MCF 10A (cell line): ENCODE data around the gene SSBP4. TPM values are rescaled to one million over a fixed set of nuclear protein-coding genes. Genes with fewer than 3 reads are reported as not detected.

Experiments
- BruUV-seq: library from RNA; stranded (reverse); fragments of 400-500 nt; replicated peaks from 2 replicates; lab custom pipeline; 2021; lab: Mats Ljungman, UMichigan
- CTCF ChIA-PET: fragments of 300-600 bp; sonication (Branson Sonifier 250); formaldehyde crosslinking; extraction: SDS; loops from one replicate; lab custom pipeline; 2021; ENCODE audit warnings: antibody characterized with exemption, inconsistent platforms; lab: Yijun Ruan, JAX
- POLR2A ChIA-PET: fragments of 300-600, 350-650 bp; sonication (Branson Sonifier 250); formaldehyde crosslinking; extraction: SDS; loops from one replicate; lab custom pipeline; 2020; ENCODE audit warnings: antibody characterized with exemption, inconsistent platforms; lab: Yijun Ruan, JAX
- DNase-seq: peaks from one replicate; pipeline ENCODE4 v3.0.0-alpha.2; 2018; ENCODE audit not compliant: unreplicated experiment
- H3K27ac Mint-ChIP-seq: one replicate; pipeline ENCODE4 v1.8.0; 2022; ENCODE audit warnings: mild to moderate bottlenecking, low read depth, mixed read lengths; ENCODE audit not compliant: unreplicated experiment
- H3K27me3 Mint-ChIP-seq: one replicate; pipeline ENCODE4 v1.8.0; 2022; ENCODE audit warnings: mixed read lengths; ENCODE audit not compliant: insufficient read depth, unreplicated experiment
- H3K36me3 Mint-ChIP-seq: one replicate; pipeline ENCODE4 v1.8.0; 2022; ENCODE audit warnings: mild to moderate bottlenecking, moderate library complexity, mixed read lengths; ENCODE audit not compliant: insufficient read depth, unreplicated experiment
- H3K4me1 Mint-ChIP-seq: one replicate; pipeline ENCODE4 v1.8.0; 2022; ENCODE audit warnings: mixed read lengths; ENCODE audit not compliant: insufficient read depth, unreplicated experiment
- H3K4me3 Mint-ChIP-seq: one replicate; pipeline ENCODE4 v1.8.0; 2022; ENCODE audit warnings: mild to moderate bottlenecking, moderate library complexity, mixed read lengths; ENCODE audit not compliant: unreplicated experiment
- H3K9me3 Mint-ChIP-seq: one replicate; pipeline ENCODE4 v1.8.0; 2022; ENCODE audit warnings: mixed read lengths; ENCODE audit not compliant: unreplicated experiment
- intact Hi-C: fragments of 100-400 bp; cut with micrococcal nuclease; formaldehyde crosslinking; loops from 2 replicates; pipeline ENCODE4 v1.14.1; 2022
- total RNA-seq: library from RNA; stranded (reverse); gene quantifications from 2 replicates; pipeline ENCODE4 v1.2.3, GENCODE V29; 2022
- TF ChIP-seq, protein P1 (sequence below): fragments of 200-600 bp; IDR thresholded peaks from one replicate; pipeline ENCODE4 v1.8.0; 2022; ENCODE audit warnings: antibody characterized with exemption, mild to moderate bottlenecking; ENCODE audit not compliant: unreplicated experiment

Gene SSBP4
- total RNA-seq, 1 experiment from 2014 or later: 26.3 TPM

GRCh38 chr19:18429717-18430416, 10.7 kb downstream of the SSBP4 start:
- Mint-ChIP-seq H3K36me3 (peaks cover 7% of the 10 kb centered on the region), H3K27me3 (no peaks in the 10 kb centered on the region), H3K4me1 (peaks cover 8% of the 10 kb centered on the region), H3K27ac (no peak overlapping the region), H3K9me3 (no peaks in the 10 kb centered on the region), H3K4me3 (no peak overlapping the region)
- ChIA-PET CTCF (interaction anchor here (0.7 kb wide), 1 partner anchor 436 kb away, joined by 4 read pairs; no protein-coding TSS in a partner anchor), POLR2A (no interaction called here)
- TF ChIP-seq, protein P1, sequence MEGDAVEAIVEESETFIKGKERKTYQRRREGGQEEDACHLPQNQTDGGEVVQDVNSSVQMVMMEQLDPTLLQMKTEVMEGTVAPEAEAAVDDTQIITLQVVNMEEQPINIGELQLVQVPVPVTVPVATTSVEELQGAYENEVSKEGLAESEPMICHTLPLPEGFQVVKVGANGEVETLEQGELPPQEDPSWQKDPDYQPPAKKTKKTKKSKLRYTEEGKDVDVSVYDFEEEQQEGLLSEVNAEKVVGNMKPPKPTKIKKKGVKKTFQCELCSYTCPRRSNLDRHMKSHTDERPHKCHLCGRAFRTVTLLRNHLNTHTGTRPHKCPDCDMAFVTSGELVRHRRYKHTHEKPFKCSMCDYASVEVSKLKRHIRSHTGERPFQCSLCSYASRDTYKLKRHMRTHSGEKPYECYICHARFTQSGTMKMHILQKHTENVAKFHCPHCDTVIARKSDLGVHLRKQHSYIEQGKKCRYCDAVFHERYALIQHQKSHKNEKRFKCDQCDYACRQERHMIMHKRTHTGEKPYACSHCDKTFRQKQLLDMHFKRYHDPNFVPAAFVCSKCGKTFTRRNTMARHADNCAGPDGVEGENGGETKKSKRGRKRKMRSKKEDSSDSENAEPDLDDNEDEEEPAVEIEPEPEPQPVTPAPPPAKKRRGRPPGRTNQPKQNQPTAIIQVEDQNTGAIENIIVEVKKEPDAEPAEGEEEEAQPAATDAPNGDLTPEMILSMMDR: no peak
- BruUV-seq: no TSS peak
- no peak for DNase-seq
- intact Hi-C loops: no loop called here

DNA sequence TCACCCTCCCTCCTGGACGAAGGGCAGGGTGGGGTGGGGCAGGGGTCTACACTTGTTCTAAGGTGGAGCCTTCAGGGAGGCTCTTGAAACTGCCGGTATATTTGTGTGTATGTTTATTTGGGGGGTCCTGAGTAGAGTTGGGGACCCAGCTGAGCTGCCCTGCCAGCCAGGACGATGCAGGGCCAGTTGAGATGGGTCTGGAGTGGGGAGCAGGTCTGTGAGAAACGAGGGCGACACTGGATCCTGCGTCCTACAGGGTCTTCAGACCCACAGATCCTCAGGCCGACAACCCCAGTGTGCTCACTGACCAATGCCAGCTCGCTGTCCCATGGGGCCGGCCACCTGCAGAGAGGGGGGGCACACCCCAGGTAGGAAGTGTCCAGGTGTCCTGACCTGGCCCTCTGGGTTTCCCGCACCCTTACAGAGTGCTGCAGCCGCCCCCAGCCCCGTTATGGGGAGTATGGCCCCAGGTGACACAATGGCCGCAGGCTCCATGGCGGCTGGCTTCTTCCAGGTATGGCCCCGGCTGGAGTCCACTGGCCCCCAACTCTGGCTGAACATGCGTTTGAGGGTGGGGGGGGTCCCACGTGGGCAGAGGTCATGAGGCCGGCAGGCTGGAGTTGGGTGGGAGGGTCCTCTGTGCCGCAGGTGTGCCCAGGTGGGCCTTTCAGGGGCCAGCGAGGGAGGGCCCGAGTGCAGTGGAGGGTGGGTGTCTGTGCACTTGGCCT, 11.4 kb downstream of the SSBP4 start:
- intact Hi-C loops: no loop called here
- Mint-ChIP-seq H3K9me3 (no peaks in the 10 kb centered on the region), H3K4me1 (peaks cover 7% of the 10 kb centered on the region), H3K27me3 (no peaks in the 10 kb centered on the region), H3K36me3 (peaks cover 7% of the 10 kb centered on the region), H3K27ac (no peak overlapping the region), H3K4me3 (no peak overlapping the region)
- ChIA-PET POLR2A (no interaction called here), CTCF (interaction anchor here (0.7 kb wide), 1 partner anchor 435 kb away, joined by 4 read pairs; no protein-coding TSS in a partner anchor)
- no peak for DNase-seq
- TF ChIP-seq, protein P1: no peak
- no TSS peak for BruUV-seq

DNA sequence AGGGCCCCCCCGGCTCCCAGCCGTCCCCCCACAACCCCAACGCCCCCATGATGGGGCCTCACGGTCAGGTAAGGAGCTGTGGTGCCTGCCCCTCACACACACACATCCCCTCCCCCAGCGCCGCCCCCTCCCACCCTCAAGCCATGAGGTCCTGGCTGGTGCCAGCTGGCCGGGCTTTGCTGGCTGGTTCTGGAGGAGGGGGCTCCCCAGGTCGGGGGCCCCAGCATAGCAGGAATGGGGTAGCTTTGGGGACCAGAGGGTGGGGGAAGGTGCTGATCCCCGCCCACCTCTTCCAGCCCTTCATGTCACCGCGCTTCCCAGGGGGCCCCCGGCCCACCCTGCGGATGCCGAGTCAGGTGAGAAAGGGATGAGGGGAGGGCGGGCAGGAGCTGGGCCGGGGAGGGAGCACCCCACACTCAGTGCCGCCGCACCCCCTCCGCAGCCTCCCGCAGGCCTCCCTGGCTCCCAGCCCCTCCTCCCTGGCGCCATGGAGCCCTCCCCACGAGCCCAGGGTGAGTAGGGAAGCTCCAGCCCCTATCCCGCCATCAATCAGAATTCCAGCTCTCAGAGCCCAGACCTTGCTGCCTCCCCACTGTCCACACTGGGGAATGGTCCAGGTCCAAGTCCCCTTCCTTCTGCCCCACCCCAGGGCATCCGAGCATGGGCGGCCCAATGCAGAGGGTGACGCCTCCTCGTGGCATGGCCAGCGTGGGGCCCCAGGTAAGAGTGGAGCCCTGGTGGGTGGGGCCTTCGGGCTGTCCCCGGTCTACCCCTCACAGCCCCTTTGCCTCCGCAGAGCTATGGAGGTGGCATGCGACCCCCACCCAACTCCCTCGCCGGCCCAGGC, 12.4 kb downstream of the SSBP4 start:
- TF ChIP-seq, protein P1: no peak
- no TSS peak for BruUV-seq
- ChIA-PET CTCF (interaction anchor here (0.5 to 0.6 kb wide), 2 partner anchors 19 to 46 kb away, joined by 4 to 5 read pairs; partner anchors contain the start of gene GDF15), POLR2A (interaction anchor here (1.3 kb wide), 1 partner anchor 12 kb away, joined by 6 read pairs; no protein-coding TSS in a partner anchor)
- H3K4me1 Mint-ChIP-seq: no peaks in the 10 kb centered on the region
- peaks cover 13% of the 10 kb centered on the region for H3K36me3 Mint-ChIP-seq
- intact Hi-C loops: no loop called here
- no peak for DNase-seq
- H3K9me3 Mint-ChIP-seq: no peaks in the 10 kb centered on the region
- H3K27ac Mint-ChIP-seq: no peak overlapping the region
- no peaks in the 10 kb centered on the region for H3K27me3 Mint-ChIP-seq
- H3K4me3 Mint-ChIP-seq: no peak overlapping the region
